Mucosa of descending colon (tissue), 3 donors: ENCODE data around the gene POGK. TPM values are rescaled to one million over a fixed set of nuclear protein-coding genes. Genes with fewer than 3 reads are reported as not detected.
"Not testable (repeated sequence)": the region's sequence is repeated elsewhere in the genome, so short reads cannot be mapped to it uniquely, and the experiment has no call there.

Experiments
- ATAC-seq: fragments of 200-7000 bp; cut with Tn5 transposase; one replicate; pipeline ENCODE4 v1.9.1; 2020; ENCODE audit warnings: mild to moderate bottlenecking, moderate library complexity
- DNase-seq, 3 donors: peaks; one replicate each; pipeline ENCODE4 v3.0.0-alpha.2; 2020
- H3K36me3 ChIP-seq: fragments of 200-600 bp; one replicate; pipeline ENCODE4 v1.8.0; 2021; ENCODE audit warnings: low read depth, mild to moderate bottlenecking
- H3K4me1 ChIP-seq: fragments of 200-600 bp; one replicate; pipeline ENCODE4 v1.8.0; 2021; ENCODE audit warnings: low read depth, mild to moderate bottlenecking
- H3K4me3 ChIP-seq: fragments of 200-600 bp; one replicate; pipeline ENCODE4 v1.8.0; 2021; ENCODE audit warnings: mild to moderate bottlenecking
- H3K9me3 ChIP-seq: fragments of 200-600 bp; one replicate; pipeline ENCODE4 v1.8.0; 2021; ENCODE audit warnings: mild to moderate bottlenecking
- intact Hi-C, 2 donors: fragments of 100-400 bp; cut with DNase I in 1 of 2; cut with micrococcal nuclease in 1 of 2; formaldehyde crosslinking; loops; one replicate each; pipeline versions ENCODE4 v1.11.0 to v1.11.1; 2022; cut with DNase I, micrococcal nuclease
- total RNA-seq, 3 donors: library from RNA; stranded (reverse); fragmentation: NEBNext Ultra II Directional in 2 of 3; extraction: Animal tissue kit (Norgen Biotek cat#: 25700) in 2 of 3; gene quantifications; one replicate each; pipeline versions ENCODE4 v1.2.1 to v1.2.4, GENCODE V29; 2021 to 2023
- TF ChIP-seq, protein P1 (sequence below): fragments of 200-600 bp; IDR thresholded peaks from one replicate; pipeline ENCODE4 v1.8.0; 2022; ENCODE audit warnings: antibody characterized with exemption, mild to moderate bottlenecking
- donor health status: DM: no; HTN: no; CAD: no; lungs with moderate emphysema.
- donor health status: DM: no; HTN: no; CAD: no.
- donor health status: DM: no; HTN: yes; CAD: no.

POGK gene
- total RNA-seq, 3 donors from 2014 or later = 22.7 to 38.7 (median 30.1) TPM

DNA sequence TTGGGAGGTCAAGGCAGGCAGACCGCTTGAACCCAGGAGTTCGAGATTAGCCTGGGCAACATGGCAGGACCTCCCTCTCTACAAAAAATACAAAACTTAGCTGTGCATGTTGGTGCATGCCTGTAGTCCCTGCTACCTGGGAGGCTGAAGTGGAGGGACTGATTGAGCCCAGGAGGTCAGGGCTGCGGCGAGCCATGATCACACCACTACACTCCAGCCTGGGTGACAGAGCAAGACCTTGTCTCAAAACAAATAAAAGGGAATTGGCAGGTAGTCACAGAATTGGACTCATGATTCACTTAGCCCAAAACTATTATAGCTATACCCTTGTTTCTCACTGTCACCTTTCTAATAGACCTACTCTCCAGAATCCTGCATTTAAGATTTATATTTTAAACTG lies 31.3 kb downstream of the POGK start:
- H3K9me3 ChIP-seq = no peaks in the 10 kb centered on the region
- peaks cover 12% of the 10 kb centered on the region for H3K4me1 ChIP-seq
- no peaks in the 10 kb centered on the region for H3K36me3 ChIP-seq
- no peak for ATAC-seq
- TF ChIP-seq, protein P1, sequence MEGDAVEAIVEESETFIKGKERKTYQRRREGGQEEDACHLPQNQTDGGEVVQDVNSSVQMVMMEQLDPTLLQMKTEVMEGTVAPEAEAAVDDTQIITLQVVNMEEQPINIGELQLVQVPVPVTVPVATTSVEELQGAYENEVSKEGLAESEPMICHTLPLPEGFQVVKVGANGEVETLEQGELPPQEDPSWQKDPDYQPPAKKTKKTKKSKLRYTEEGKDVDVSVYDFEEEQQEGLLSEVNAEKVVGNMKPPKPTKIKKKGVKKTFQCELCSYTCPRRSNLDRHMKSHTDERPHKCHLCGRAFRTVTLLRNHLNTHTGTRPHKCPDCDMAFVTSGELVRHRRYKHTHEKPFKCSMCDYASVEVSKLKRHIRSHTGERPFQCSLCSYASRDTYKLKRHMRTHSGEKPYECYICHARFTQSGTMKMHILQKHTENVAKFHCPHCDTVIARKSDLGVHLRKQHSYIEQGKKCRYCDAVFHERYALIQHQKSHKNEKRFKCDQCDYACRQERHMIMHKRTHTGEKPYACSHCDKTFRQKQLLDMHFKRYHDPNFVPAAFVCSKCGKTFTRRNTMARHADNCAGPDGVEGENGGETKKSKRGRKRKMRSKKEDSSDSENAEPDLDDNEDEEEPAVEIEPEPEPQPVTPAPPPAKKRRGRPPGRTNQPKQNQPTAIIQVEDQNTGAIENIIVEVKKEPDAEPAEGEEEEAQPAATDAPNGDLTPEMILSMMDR = no peak
- intact Hi-C loops = no loop called here
- H3K4me3 ChIP-seq = no peak overlapping the region
- no peak for DNase-seq

DNA sequence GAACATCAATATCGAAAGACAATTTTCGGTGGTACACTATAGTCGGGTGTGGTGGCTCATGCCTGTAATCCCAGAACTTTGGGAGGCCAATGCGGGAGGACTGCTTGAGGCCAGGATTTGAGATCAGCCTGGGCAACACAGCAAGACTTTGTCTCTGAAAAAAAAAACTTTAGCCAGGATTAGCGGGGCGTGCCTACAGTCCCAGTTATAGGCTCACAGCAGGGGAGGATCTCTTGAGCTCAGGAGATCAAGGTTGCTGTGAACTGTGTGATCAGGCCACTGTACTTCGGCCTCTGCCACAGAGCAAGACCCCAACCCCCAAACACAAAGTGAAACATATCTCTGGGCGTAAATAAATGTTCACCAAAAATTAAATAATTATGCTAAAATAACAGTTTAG lies 35.2 kb downstream of the POGK start:
- Histone ChIP-seq H3K9me3 (no peaks in the 10 kb centered on the region), H3K4me3 (no peak overlapping the region), H3K36me3 (no peaks in the 10 kb centered on the region), H3K4me1 (peaks cover 15% of the 10 kb centered on the region)
- ATAC-seq = no peak
- DNase-seq = no peak
- intact Hi-C loops = no loop called here
- TF ChIP-seq, protein P1 = no peak

DNA sequence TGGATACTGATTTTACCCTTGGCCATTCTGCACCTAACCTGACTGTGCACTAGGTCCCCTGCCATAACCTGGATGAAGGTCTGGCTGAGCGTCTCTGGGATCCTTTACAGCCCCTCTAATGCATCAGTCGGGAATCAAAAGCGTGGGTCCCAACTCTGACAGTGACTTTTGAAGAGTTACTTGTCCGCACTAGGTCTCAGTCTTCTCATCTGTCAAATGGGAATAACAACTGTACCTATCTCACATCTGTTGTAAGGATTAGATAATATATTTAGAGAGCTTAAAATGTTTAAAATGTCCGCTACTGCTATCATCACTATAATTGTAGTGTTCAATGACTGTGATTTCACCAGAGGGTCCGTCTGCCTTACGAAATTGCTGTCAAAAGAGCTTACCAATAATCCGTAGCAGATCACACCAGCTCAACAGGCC lies 36.0 kb downstream of the POGK start:
- intact Hi-C loops = no loop called here
- DNase-seq = no peak
- Histone ChIP-seq H3K4me1 (peaks cover 15% of the 10 kb centered on the region), H3K4me3 (peak overlapping the region; percentile 58), H3K36me3 (no peaks in the 10 kb centered on the region), H3K9me3 (no peaks in the 10 kb centered on the region)
- TF ChIP-seq, protein P1 = no peak
- no peak for ATAC-seq

DNA sequence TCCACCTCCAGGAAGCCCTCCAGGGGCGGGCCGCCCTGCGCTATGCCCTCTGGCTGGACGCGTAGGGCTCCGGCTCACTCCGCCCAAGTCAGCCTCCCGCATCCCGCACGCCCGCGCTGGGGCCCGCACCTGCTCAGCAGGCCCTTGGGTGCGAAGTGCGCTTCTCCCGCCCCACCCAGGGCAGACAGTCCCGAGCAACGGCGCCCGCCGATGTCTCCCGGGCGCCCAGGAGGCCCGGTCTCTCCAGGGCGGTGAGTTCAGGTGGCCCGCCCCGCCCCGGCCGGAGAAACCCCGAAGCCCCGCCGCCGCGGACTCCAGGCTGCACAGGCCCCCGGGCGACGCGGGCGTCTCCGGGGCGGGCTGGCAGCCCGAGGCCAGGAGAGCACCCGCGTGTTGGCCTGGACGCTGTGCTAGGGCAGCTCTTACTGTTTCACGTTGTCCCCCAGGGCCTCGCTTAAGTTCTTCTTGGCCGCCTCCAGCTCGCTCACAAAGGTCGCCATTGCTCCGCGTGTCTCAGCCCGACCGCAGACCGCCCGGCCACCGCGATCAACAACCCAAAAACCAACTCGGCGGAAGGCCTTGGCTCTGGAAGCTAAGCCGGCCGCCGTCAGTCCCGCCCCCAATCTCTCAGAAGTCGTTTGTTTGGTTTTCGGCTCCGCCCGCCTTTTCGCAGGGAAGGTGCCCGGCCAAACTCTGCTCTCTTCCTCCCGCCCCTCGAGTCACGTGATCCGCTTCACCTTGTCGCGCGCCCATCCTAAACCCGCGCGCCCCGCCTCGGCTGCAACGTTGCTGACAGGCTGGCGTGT lies 36.7 kb downstream of the POGK start, which contains the start of gene TADA1:
Gene TADA1 (minus strand): TSS at position 531 of the 806 bp plus-strand sequence. CDS start 31 bp downstream, at position 500.
- Histone ChIP-seq H3K9me3 (no peaks in the 10 kb centered on the region), H3K4me3 (peak within 1 kb of the TSS; percentile 58), H3K4me1 (peaks cover 15% of the 10 kb centered on the region), H3K36me3 (no peaks in the 10 kb centered on the region)
- ATAC-seq = peak; percentile 95
- intact Hi-C loops = no loop called here
- DNase-seq = peak; percentile 98 to 100 (median 99)
- TF ChIP-seq, protein P1 = no peak

DNA sequence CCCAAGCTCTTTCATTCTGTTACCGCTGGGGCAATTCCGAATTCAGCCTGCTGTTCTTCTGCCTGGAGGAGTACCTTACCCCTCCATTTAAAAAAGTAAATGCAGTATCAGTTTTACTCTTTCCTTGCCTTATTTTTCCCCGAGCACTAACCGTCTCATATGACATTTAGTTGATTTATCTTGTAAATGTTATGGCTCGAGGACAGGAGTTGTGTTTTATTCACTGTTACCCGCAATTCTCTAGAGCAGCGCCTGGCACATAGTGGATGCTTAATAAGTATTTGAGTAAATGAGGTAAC lies 37.2 kb downstream of the POGK start:
- intact Hi-C loops = no loop called here
- Histone ChIP-seq H3K4me3 (no peak overlapping the region), H3K36me3 (no peaks in the 10 kb centered on the region), H3K9me3 (no peaks in the 10 kb centered on the region), H3K4me1 (peaks cover 15% of the 10 kb centered on the region)
- TF ChIP-seq, protein P1 = no peak
- no peak for DNase-seq
- ATAC-seq = no peak

DNA sequence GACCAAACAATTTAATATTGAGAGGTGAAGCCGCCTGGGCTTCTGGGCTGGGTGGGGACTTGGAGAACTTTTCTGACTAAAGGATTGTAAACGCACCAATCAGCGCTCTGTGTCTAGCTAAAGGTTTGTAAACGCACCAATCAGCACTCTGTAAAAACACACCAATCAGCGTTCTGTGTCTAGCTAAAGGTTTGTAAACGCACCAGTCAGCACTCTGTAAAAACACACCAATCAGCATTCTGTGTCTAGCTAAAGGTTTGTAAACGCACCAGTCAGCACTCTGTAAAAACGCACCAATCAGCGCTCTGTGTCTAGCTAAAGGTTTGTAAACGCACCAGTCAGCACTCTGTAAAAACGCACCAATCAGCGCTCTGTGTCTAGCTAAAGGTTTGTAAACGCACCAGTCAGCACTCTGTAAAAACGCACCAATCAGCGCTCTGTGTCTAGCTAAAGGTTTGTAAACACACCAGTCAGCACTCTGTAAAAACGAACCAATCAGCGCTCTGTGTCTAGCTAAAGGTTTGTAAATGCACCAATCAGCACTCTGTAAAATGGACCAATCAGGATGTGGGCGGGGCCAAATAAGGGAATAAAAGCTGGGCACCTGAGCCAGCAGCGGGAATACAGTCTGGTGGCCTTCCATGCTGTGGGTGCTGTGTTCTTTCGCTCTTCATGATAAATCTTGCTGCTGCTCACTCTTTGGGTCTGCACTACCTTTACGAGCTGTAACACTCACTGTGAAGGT lies 39.1 kb downstream of the POGK start:
- H3K36me3 ChIP-seq, H3K4me3 ChIP-seq, H3K9me3 ChIP-seq, intact Hi-C loops, ATAC-seq, DNase-seq: not testable (repeated sequence)
- H3K4me1 ChIP-seq = peaks cover 15% of the 10 kb centered on the region
